Left lung (tissue), 10 donors: Measurements from ENCODE around the gene C2CD4C. TPM values are rescaled to one million over a fixed set of nuclear protein-coding genes. Genes with fewer than 3 reads are reported as not detected.
"Not testable (repeated sequence)": the region's sequence is repeated elsewhere in the genome, so short reads cannot be mapped to it uniquely, and the experiment has no call there.

Experiments
- ATAC-seq: fragments of 200-7000 bp; cut with Tn5 transposase; one replicate; pipeline ENCODE4 v1.9.1; 2020; ENCODE audit warnings: moderate library complexity
- DNase-seq, 4 donors: peaks; one replicate each; pipeline ENCODE4 v3.0.0-alpha.2; 2013 to 2020
- H3K27ac ChIP-seq, 2 donors: fragments of 200-600 bp; sonication (generic) in 1 of 2; one replicate each; pipeline versions ENCODE4 v1.5.0 to v1.8.0; 2020 to 2021
- H3K27me3 ChIP-seq, 2 donors: fragments of 200-600 bp; sonication (generic) in 1 of 2; one replicate each; pipeline versions ENCODE4 v1.5.0 to v1.8.0; 2020 to 2021
- H3K36me3 ChIP-seq, 2 donors: fragments of 200-600 bp; sonication (generic) in 1 of 2; one replicate each; pipeline versions ENCODE4 v1.5.0 to v1.8.0; 2020 to 2021
- H3K4me1 ChIP-seq, 2 donors: fragments of 200-600 bp; one replicate each; pipeline ENCODE4 v1.8.0; 2021
- H3K4me3 ChIP-seq, 2 donors: fragments of 200-600 bp; sonication (generic) in 1 of 2; one replicate each; pipeline versions ENCODE4 v1.5.0 to v1.8.0; 2020 to 2021; ENCODE audit warnings: mild to moderate bottlenecking in 1 of 2
- H3K9me3 ChIP-seq, 2 donors: fragments of 200-600 bp; sonication (generic) in 1 of 2; one replicate each; pipeline versions ENCODE4 v1.5.0 to v1.8.0; 2020 to 2021
- intact Hi-C, 2 donors: fragments of 100-400 bp; cut with DNase I; formaldehyde crosslinking; loops; one replicate each; pipeline versions ENCODE4 v1.11.2 to v1.14.2; 2022
- polyA plus RNA-seq, 6 donors: library from polyadenylated mRNA; unstranded; fragments of 120-200 nt; gene quantifications; one replicate each; pipeline ENCODE4 v1.2.1, GENCODE V29; 2013; ENCODE audit not compliant: insufficient read length in 6 of 6
- total RNA-seq, 2 donors: library from RNA; stranded (reverse); fragmentation: NEBNext Ultra II Directional; extraction: Animal tissue kit (Norgen Biotek cat#: 25700); gene quantifications; one replicate each; pipeline ENCODE4 v1.2.1, GENCODE V29; 2021
- TF ChIP-seq, protein P1 (sequence below), 2 donors: fragments of 200-600 bp; sonication (generic) in 1 of 2; IDR thresholded peaks; one replicate each; pipeline versions ENCODE4 v1.5.0 to v1.8.0; 2021; ENCODE audit warnings: antibody characterized with exemption in 2 of 2
- donor health status: DM: no; HTN: yes; CAD: no.
- donor health status: DM: no; HTN: no; CAD: no.

C2CD4C gene
- total and polyA plus RNA-seq, 8 donors, result 0.27 to 2.4 (median 0.86) TPM

GRCh38 chr19:362154-362553 is 46.8 kb downstream of the C2CD4C start:
- no peaks in the 10 kb centered on the region for H3K9me3 ChIP-seq
- H3K27ac ChIP-seq, result no peak overlapping the region
- TF ChIP-seq, protein P1, sequence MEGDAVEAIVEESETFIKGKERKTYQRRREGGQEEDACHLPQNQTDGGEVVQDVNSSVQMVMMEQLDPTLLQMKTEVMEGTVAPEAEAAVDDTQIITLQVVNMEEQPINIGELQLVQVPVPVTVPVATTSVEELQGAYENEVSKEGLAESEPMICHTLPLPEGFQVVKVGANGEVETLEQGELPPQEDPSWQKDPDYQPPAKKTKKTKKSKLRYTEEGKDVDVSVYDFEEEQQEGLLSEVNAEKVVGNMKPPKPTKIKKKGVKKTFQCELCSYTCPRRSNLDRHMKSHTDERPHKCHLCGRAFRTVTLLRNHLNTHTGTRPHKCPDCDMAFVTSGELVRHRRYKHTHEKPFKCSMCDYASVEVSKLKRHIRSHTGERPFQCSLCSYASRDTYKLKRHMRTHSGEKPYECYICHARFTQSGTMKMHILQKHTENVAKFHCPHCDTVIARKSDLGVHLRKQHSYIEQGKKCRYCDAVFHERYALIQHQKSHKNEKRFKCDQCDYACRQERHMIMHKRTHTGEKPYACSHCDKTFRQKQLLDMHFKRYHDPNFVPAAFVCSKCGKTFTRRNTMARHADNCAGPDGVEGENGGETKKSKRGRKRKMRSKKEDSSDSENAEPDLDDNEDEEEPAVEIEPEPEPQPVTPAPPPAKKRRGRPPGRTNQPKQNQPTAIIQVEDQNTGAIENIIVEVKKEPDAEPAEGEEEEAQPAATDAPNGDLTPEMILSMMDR (IDR thresholded peaks at IDR 0.05), result no peak
- ATAC-seq, result no peak
- intact Hi-C loops, result no loop called here
- H3K4me3 ChIP-seq, result no peak overlapping the region
- no peaks in the 10 kb centered on the region for H3K36me3 ChIP-seq
- no peaks in the 10 kb centered on the region for H3K4me1 ChIP-seq
- peaks cover 0 to 17% of the 10 kb centered on the region in 2 donors for H3K27me3 ChIP-seq
- no peak for DNase-seq

DNA sequence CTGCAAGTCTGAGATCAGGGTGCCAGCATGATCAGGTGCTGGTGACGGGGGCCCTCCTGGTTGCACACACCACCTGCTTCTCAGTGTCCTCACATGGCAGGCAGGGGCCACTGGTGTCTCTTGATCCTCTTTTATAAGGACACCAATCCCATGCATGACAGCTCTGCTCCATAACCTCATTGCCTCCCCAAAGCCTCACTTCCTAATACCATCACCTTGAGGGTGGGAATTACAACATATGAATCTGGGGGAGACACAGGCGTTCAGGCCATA is 49.4 kb downstream of the C2CD4C start:
- ATAC-seq (no peak), DNase-seq (no peak)
- intact Hi-C loops, result no loop called here
- Histone ChIP-seq H3K27me3 (peaks cover 0 to 17% of the 10 kb centered on the region in 2 donors), H3K4me1 (no peaks in the 10 kb centered on the region), H3K36me3 (no peaks in the 10 kb centered on the region), H3K9me3 (peaks cover 0 to 6% of the 10 kb centered on the region in 2 donors), H3K4me3 (no peak overlapping the region), H3K27ac (no peak overlapping the region)
- TF ChIP-seq, protein P1 (IDR thresholded peaks at IDR 0.05), result no peak

GRCh38 chr19:355536-355935 is 53.4 kb downstream of the C2CD4C start:
- DNase-seq, H3K27ac ChIP-seq, H3K4me3 ChIP-seq, H3K36me3 ChIP-seq, intact Hi-C loops, H3K4me1 ChIP-seq, ATAC-seq: not testable (repeated sequence)
- Histone ChIP-seq H3K9me3 (peaks cover 0 to 26% of the 10 kb centered on the region in 2 donors), H3K27me3 (peaks cover 0 to 17% of the 10 kb centered on the region in 2 donors)

Other genes with a start within 250 kb of the C2CD4C start
- 10 to 100 TPM in 1 of 2 donors, 1 to 10 TPM in 1; 3.2 to 13.8 TPM for gene PLPP2, start 117.7 kb downstream of the C2CD4C start, total RNA-seq
- gene PLPP2, start 117.7 kb downstream of the C2CD4C start, polyA plus RNA-seq, result 1 to 10 TPM; 3.4 to 7.3 (median 5.2) TPM
- gene MIER2, start 64.4 kb downstream of the C2CD4C start, total RNA-seq, result 10 to 100 TPM; 24.8 to 41.6 TPM
- gene MIER2, start 64.4 kb downstream of the C2CD4C start, polyA plus RNA-seq, result 10 to 100 TPM; 20.3 to 32.6 (median 26.8) TPM
- gene SHC2, start 51.9 kb upstream of the C2CD4C start, total RNA-seq, result 10 to 100 TPM; 16.8 to 34.5 TPM
- gene SHC2, start 51.9 kb upstream of the C2CD4C start, polyA plus RNA-seq, result 10 to 100 TPM; 16.0 to 28.1 (median 20.2) TPM
- under 1 TPM in 1 of 2 donors, not detected in 1; 0.52 TPM for gene MADCAM1, start 87.3 kb upstream of the C2CD4C start, total RNA-seq
- gene MADCAM1, start 87.3 kb upstream of the C2CD4C start, polyA plus RNA-seq, result 10 to 100 TPM in 3 of 6 donors, 1 to 10 TPM in 3; 4.9 to 11.7 (median 8.9) TPM
- gene TPGS1, start 98.3 kb upstream of the C2CD4C start, total RNA-seq, result 10 to 100 TPM; 18.0 to 18.2 TPM
- 10 to 100 TPM in 1 of 6 donors, 1 to 10 TPM in 5; 3.5 to 10.2 (median 6.7) TPM for gene TPGS1, start 98.3 kb upstream of the C2CD4C start, polyA plus RNA-seq
- 10 to 100 TPM; 50.9 to 55.5 TPM for gene CDC34, start 122.6 kb upstream of the C2CD4C start, total RNA-seq
- 10 to 100 TPM; 42.7 to 62.3 (median 55.0) TPM for gene CDC34, start 122.6 kb upstream of the C2CD4C start, polyA plus RNA-seq
- 1 to 10 TPM; 1.4 TPM for gene GZMM, start 134.9 kb upstream of the C2CD4C start, total RNA-seq
- gene GZMM, start 134.9 kb upstream of the C2CD4C start, polyA plus RNA-seq, result 1 to 10 TPM in 1 of 6 donors, under 1 TPM in 4, not detected in 1; 0.45 to 1.1 (median 0.65) TPM
- 100 to 1,000 TPM; 339 to 457 TPM for gene BSG, start 163.4 kb upstream of the C2CD4C start, total RNA-seq
- gene BSG, start 163.4 kb upstream of the C2CD4C start, polyA plus RNA-seq, result 100 to 1,000 TPM; 259 to 372 (median 302) TPM
- gene HCN2, start 180.7 kb upstream of the C2CD4C start, total RNA-seq, result under 1 TPM; 0.38 to 0.50 TPM
- under 1 TPM; 0.06 to 0.21 (median 0.13) TPM for gene HCN2, start 180.7 kb upstream of the C2CD4C start, polyA plus RNA-seq
- 10 to 100 TPM; 28.5 to 36.9 TPM for gene POLRMT, start 224.4 kb upstream of the C2CD4C start, total RNA-seq
- 10 to 100 TPM; 32.2 to 44.7 (median 42.6) TPM for gene POLRMT, start 224.4 kb upstream of the C2CD4C start, polyA plus RNA-seq
- gene FGF22, start 230.7 kb upstream of the C2CD4C start, total RNA-seq, result under 1 TPM; 0.21 to 0.29 TPM
- under 1 TPM; 0.22 to 0.48 (median 0.35) TPM for gene FGF22, start 230.7 kb upstream of the C2CD4C start, polyA plus RNA-seq